Neural cell (in vitro differentiated cells): ENCODE data around the gene BNC1. TPM values are rescaled to one million over a fixed set of nuclear protein-coding genes. Genes with fewer than 3 reads are reported as not detected.

Source experiments
- H2AFZ ChIP-seq: fragments of 200-600, 300-800 bp; sonication (generic), shearing (Covaris generic); 2 replicates; pipeline ENCODE4 v1.6.0; 2014; ENCODE audit warnings: low read depth, mild to moderate bottlenecking, antibody characterized with exemption, low read length, moderate library complexity
- H3F3A ChIP-seq: fragments of 200-600 bp; shearing (Covaris generic); 2 replicates; pipeline ENCODE4 v1.6.1; 2016; ENCODE audit warnings: mild to moderate bottlenecking, moderate library complexity, mixed read lengths, antibody characterized with exemption, low read length; ENCODE audit not compliant: insufficient read depth, poor library complexity, severe bottlenecking
- H3K27ac ChIP-seq: fragments of 200-600, 300-800 bp; sonication (generic), shearing (Covaris generic); 2 replicates; pipeline ENCODE4 v1.5.1; 2014; ENCODE audit warnings: mild to moderate bottlenecking, low read length, moderate library complexity
- H3K27me3 ChIP-seq: fragments of 300-800, 200-600 bp; sonication (generic), shearing (Covaris generic); 2 replicates; pipeline ENCODE4 v1.6.0; 2014; ENCODE audit warnings: mild to moderate bottlenecking, low read depth, low read length, moderate library complexity; ENCODE audit not compliant: insufficient read depth
- H3K36me3 ChIP-seq: fragments of 300-800, 200-600 bp; sonication (generic), shearing (Covaris generic); 2 replicates; pipeline ENCODE4 v1.5.1; 2014; ENCODE audit warnings: mild to moderate bottlenecking, antibody characterized with exemption, low read length, moderate library complexity; ENCODE audit not compliant: insufficient read depth
- H3K4me2 ChIP-seq: fragments of 300-800, 200-600 bp; sonication (generic), shearing (Covaris generic); 2 replicates; pipeline ENCODE4 v1.6.0; 2014; ENCODE audit warnings: mild to moderate bottlenecking, low read length
- H3K4me3 ChIP-seq: fragments of 300-800, 200-600 bp; sonication (generic), shearing (Covaris generic); 2 replicates; pipeline ENCODE4 v1.5.1; 2014; ENCODE audit warnings: mild to moderate bottlenecking, low read length, moderate library complexity
- H3K79me2 ChIP-seq: fragments of 200-600 bp; shearing (Covaris generic); replicated peaks from 2 replicates; pipeline ENCODE4 v1.6.0; 2014; ENCODE audit warnings: mild to moderate bottlenecking, low read length, moderate library complexity; ENCODE audit not compliant: insufficient read depth
- H3K9ac ChIP-seq: fragments of 300-800, 200-600 bp; sonication (generic), shearing (Covaris generic); 2 replicates; pipeline ENCODE4 v1.6.1; 2016; ENCODE audit warnings: mild to moderate bottlenecking, low read length, mixed read lengths
- H3K9me2 ChIP-seq: fragments of 200-600 bp; shearing (Covaris generic); 2 replicates; pipeline ENCODE4 v1.6.1; 2016; ENCODE audit warnings: mild to moderate bottlenecking, low read length, mixed read lengths; ENCODE audit not compliant: insufficient read depth
- H3K9me3 ChIP-seq: fragments of 200-600, 300-800 bp; sonication (generic), shearing (Covaris generic); 2 replicates; pipeline ENCODE4 v1.6.1; 2016; ENCODE audit warnings: mild to moderate bottlenecking, mixed run types, low read length, moderate library complexity, mixed read lengths
- H4K20me1 ChIP-seq: fragments of 200-600 bp; shearing (Covaris generic); 2 replicates; pipeline ENCODE4 v1.6.1; 2016; ENCODE audit warnings: mild to moderate bottlenecking, mixed run types; ENCODE audit not compliant: insufficient read depth
- CTCF ChIP-seq: fragments of 450-650 bp; IDR thresholded peaks from 2 replicates; pipeline ENCODE4 v1.5.1; 2014; ENCODE audit warnings: antibody characterized with exemption, mild to moderate bottlenecking, moderate library complexity; ENCODE audit not compliant: poor library complexity, severe bottlenecking
- EP300 ChIP-seq: fragments of 450-650 bp; conservative IDR thresholded peaks from 2 replicates; pipeline ENCODE4 v1.6.1; 2014; ENCODE audit warnings: antibody characterized with exemption, mild to moderate bottlenecking, moderate library complexity; ENCODE audit not compliant: poor library complexity, severe bottlenecking
- EZH2 ChIP-seq: fragments of 200-600, 300-800 bp; shearing (Covaris generic), sonication (generic); IDR thresholded peaks from 2 replicates; pipeline ENCODE4 v1.6.1; 2014; ENCODE audit warnings: antibody characterized with exemption, low read length, borderline replicate concordance, mild to moderate bottlenecking; ENCODE audit not compliant: insufficient read depth, poor library complexity, severe bottlenecking
- MXI1 ChIP-seq: fragments of 450-650 bp; conservative IDR thresholded peaks from 2 replicates; pipeline ENCODE4 v1.6.1; 2014; ENCODE audit warnings: antibody characterized with exemption, mild to moderate bottlenecking; ENCODE audit not compliant: poor library complexity, severe bottlenecking
- POLR2AphosphoS5 ChIP-seq: IDR thresholded peaks from 2 replicates; pipeline ENCODE4 v1.6.1; 2012
- RAD21 ChIP-seq: fragments of 450-650 bp; conservative IDR thresholded peaks from 2 replicates; pipeline ENCODE4 v1.6.1; 2014; ENCODE audit warnings: antibody characterized with exemption, mild to moderate bottlenecking, moderate library complexity
- SMC3 ChIP-seq: fragments of 450-650 bp; conservative IDR thresholded peaks from 2 replicates; pipeline ENCODE4 v1.6.1; 2014; ENCODE audit warnings: antibody characterized with exemption, mild to moderate bottlenecking, moderate library complexity; ENCODE audit not compliant: poor library complexity
- TAF1 ChIP-seq: IDR thresholded peaks from 2 replicates; pipeline ENCODE4 v1.6.1; 2012; ENCODE audit warnings: low read depth
- polyA plus RNA-seq: library from polyadenylated mRNA; depleted of rRNA; stranded (reverse); fragments of >200 nt; gene quantifications from 2 replicates; pipeline ENCODE4 v1.2.3, GENCODE V29; 2014
- TF ChIP-seq, protein P1 (sequence below): IDR thresholded peaks from 2 replicates; pipeline ENCODE4 v1.6.1; 2012; ENCODE audit warnings: borderline replicate concordance

Gene BNC1
- polyA plus RNA-seq, 1 donor from 2014 or later = not detected

DNA sequence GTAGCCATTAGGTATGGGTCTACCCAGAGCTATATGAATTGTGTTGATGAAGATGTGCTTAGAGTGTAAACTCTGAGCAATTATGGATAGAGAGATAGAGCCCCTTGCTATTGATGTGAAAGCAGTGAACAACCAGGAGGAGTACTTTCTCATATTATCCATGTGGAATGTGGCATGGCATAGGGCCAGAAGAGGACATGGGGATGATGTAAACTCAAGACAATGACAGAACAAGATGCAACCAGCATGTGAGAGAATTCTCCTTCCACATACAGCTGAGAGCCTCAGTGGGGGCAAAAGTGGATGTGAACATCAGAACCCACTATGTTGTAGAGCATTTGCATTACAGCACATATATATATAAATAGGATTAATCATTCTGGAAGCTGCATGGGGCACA is 36.4 kb upstream of the BNC1 start:
- Histone ChIP-seq H3K79me2 (no peaks in the 10 kb centered on the region), H3K36me3 (no peaks in the 10 kb centered on the region), H3F3A (no peaks in the 10 kb centered on the region), H2AFZ (no peak overlapping the region), H3K9me2 (no peaks in the 10 kb centered on the region), H3K9ac (no peak overlapping the region), H4K20me1 (no peaks in the 10 kb centered on the region), H3K27me3 (no peaks in the 10 kb centered on the region), H3K27ac (no peak overlapping the region), H3K4me2 (no peak overlapping the region), H3K4me3 (no peak overlapping the region), H3K9me3 (no peaks in the 10 kb centered on the region)
- TF ChIP-seq EP300 (no peak), SMC3 (no peak), MXI1 (no peak), POLR2AphosphoS5 (no peak), EZH2 (no peak), CTCF (no peak), RAD21 (no peak), TAF1 (no peak)
- TF ChIP-seq, protein P1, sequence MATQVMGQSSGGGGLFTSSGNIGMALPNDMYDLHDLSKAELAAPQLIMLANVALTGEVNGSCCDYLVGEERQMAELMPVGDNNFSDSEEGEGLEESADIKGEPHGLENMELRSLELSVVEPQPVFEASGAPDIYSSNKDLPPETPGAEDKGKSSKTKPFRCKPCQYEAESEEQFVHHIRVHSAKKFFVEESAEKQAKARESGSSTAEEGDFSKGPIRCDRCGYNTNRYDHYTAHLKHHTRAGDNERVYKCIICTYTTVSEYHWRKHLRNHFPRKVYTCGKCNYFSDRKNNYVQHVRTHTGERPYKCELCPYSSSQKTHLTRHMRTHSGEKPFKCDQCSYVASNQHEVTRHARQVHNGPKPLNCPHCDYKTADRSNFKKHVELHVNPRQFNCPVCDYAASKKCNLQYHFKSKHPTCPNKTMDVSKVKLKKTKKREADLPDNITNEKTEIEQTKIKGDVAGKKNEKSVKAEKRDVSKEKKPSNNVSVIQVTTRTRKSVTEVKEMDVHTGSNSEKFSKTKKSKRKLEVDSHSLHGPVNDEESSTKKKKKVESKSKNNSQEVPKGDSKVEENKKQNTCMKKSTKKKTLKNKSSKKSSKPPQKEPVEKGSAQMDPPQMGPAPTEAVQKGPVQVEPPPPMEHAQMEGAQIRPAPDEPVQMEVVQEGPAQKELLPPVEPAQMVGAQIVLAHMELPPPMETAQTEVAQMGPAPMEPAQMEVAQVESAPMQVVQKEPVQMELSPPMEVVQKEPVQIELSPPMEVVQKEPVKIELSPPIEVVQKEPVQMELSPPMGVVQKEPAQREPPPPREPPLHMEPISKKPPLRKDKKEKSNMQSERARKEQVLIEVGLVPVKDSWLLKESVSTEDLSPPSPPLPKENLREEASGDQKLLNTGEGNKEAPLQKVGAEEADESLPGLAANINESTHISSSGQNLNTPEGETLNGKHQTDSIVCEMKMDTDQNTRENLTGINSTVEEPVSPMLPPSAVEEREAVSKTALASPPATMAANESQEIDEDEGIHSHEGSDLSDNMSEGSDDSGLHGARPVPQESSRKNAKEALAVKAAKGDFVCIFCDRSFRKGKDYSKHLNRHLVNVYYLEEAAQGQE = no peak

GRCh38 chr15:83320404-83320803 is 35.9 kb upstream of the BNC1 start:
- Histone ChIP-seq H3K4me3 (no peak overlapping the region), H3K27ac (no peak overlapping the region), H3K27me3 (no peaks in the 10 kb centered on the region), H3K36me3 (no peaks in the 10 kb centered on the region), H2AFZ (no peak overlapping the region), H3F3A (no peaks in the 10 kb centered on the region), H3K4me2 (no peak overlapping the region), H3K9ac (no peak overlapping the region), H3K79me2 (no peaks in the 10 kb centered on the region), H3K9me3 (no peaks in the 10 kb centered on the region), H3K9me2 (no peaks in the 10 kb centered on the region), H4K20me1 (no peaks in the 10 kb centered on the region)
- TF ChIP-seq EP300 (no peak), POLR2AphosphoS5 (no peak), EZH2 (no peak), SMC3 (no peak), MXI1 (no peak), RAD21 (no peak)
- TF ChIP-seq, protein P1 = no peak
